Endothelial cell of umbilical vein (primary cell): Measurements from ENCODE around the gene MCCC2. TPM values are rescaled to one million over a fixed set of nuclear protein-coding genes. Genes with fewer than 3 reads are reported as not detected.

Experiments used
- BruUV-seq: library from RNA; stranded (reverse); fragments of 400-500 nt; replicated peaks from 2 replicates; lab custom pipeline; 2021; lab: Mats Ljungman, UMichigan
- CTCF ChIA-PET: fragments of 300-600, 350-600 bp; sonication (Branson Sonifier 250); formaldehyde crosslinking; loops from one replicate; lab custom pipeline; 2021; ENCODE audit warnings: antibody characterized with exemption, inconsistent platforms; lab: Charles Lee
- POLR2A ChIA-PET: fragments of 300-600, 350-600 bp; sonication (Branson Sonifier 250); formaldehyde crosslinking; loops from one replicate; lab custom pipeline; 2021; ENCODE audit warnings: antibody characterized with exemption, inconsistent platforms; lab: Charles Lee
- DNase-seq: peaks from one replicate; pipeline ENCODE4 v3.0.0-alpha.2; 2011; ENCODE audit warnings: low read depth, low spot score
- FAIRE-seq: peaks from 2 replicates; lab custom pipeline; 2011; peaks lifted over from hg19 to GRCh38; lab: Jason Lieb, UNC
- H2AFZ ChIP-seq: 2 replicates; pipeline ENCODE4 v1.6.0; 2012; ENCODE audit warnings: low read depth, low read length, control low read depth, inconsistent platforms
- H3K27ac ChIP-seq: 2 replicates; pipeline ENCODE4 v1.5.1; 2011; ENCODE audit warnings: low read depth, mild to moderate bottlenecking, control low read depth, low read length, moderate library complexity; ENCODE audit not compliant: insufficient read depth
- H3K27me3 ChIP-seq, 2 experiments: 2 replicates each; pipeline versions ENCODE4 v1.6.0 to v1.6.1; 2011; ENCODE audit warnings: low read length in 2 of 2, mixed read lengths in 1 of 2; ENCODE audit not compliant: control insufficient read depth in 2 of 2, insufficient read depth in 2 of 2
- H3K36me3 ChIP-seq, 2 experiments: 2 replicates in 1 of 2; 3 replicates in 1 of 2; pipeline ENCODE4 v1.5.1; 2011; ENCODE audit warnings: low read length in 2 of 2, mild to moderate bottlenecking in 1 of 2, moderate library complexity in 1 of 2; ENCODE audit not compliant: control insufficient read depth in 2 of 2, insufficient read depth in 2 of 2; ENCODE audit errors: extremely low read depth in 1 of 2
- H3K4me1 ChIP-seq: 3 replicates; pipeline ENCODE4 v1.5.1; 2011; ENCODE audit warnings: mild to moderate bottlenecking, low read length; ENCODE audit not compliant: control insufficient read depth, insufficient read depth; ENCODE audit errors: extremely low read depth
- H3K4me2 ChIP-seq: 2 replicates; pipeline ENCODE4 v1.6.1; 2011; ENCODE audit warnings: low read length, control low read depth, mixed read lengths; ENCODE audit not compliant: insufficient read depth
- H3K4me3 ChIP-seq, 3 experiments: fragments of 200-600 bp in 1 of 3; sonication (generic), shearing (Covaris generic) in 1 of 3; replicated peaks in 1 of 3; 2 replicates each; pipeline ENCODE4 v1.5.1; 2011 to 2016; ENCODE audit warnings: control low read depth in 3 of 3, low read length in 3 of 3, mild to moderate bottlenecking in 2 of 3, inconsistent platforms in 1 of 3, low read depth in 1 of 3, moderate library complexity in 1 of 3; ENCODE audit not compliant: insufficient read depth in 1 of 3
- H3K79me2 ChIP-seq: 2 replicates; pipeline ENCODE4 v1.6.0; 2012; ENCODE audit warnings: low read length, inconsistent platforms; ENCODE audit not compliant: control insufficient read depth, insufficient read depth
- H3K9ac ChIP-seq: replicated peaks from 2 replicates; pipeline ENCODE3; 2011; ENCODE audit warnings: low read length, control low read depth; ENCODE audit not compliant: insufficient read depth; ENCODE audit errors: extremely low read depth
- H3K9me1 ChIP-seq: replicated peaks from 3 replicates; pipeline ENCODE4 v1.6.0; 2011; ENCODE audit warnings: mild to moderate bottlenecking, low read length; ENCODE audit not compliant: control insufficient read depth, insufficient read depth; ENCODE audit errors: extremely low read depth
- H3K9me3 ChIP-seq: replicated peaks from 2 replicates; pipeline ENCODE4 v1.5.1; 2012; ENCODE audit warnings: low read length, inconsistent platforms; ENCODE audit not compliant: control insufficient read depth, insufficient read depth
- H4K20me1 ChIP-seq: replicated peaks from 2 replicates; pipeline ENCODE3; 2011; ENCODE audit warnings: mild to moderate bottlenecking, low read length; ENCODE audit not compliant: control insufficient read depth, insufficient read depth; ENCODE audit errors: extremely low read depth
- EZH2 ChIP-seq: IDR thresholded peaks from 2 replicates; pipeline ENCODE4 v1.6.1; 2012; ENCODE audit warnings: borderline replicate concordance, low read depth, mild to moderate bottlenecking, moderate library complexity, low read length, inconsistent platforms; ENCODE audit not compliant: severe bottlenecking
- FOS ChIP-seq: IDR thresholded peaks from 2 replicates; pipeline ENCODE4 v1.6.1; 2011; ENCODE audit warnings: mild to moderate bottlenecking, low read length, moderate library complexity, borderline replicate concordance; ENCODE audit not compliant: insufficient read depth
- GATA2 ChIP-seq: IDR thresholded peaks from 2 replicates; pipeline ENCODE4 v1.7.0; 2011; ENCODE audit warnings: low read depth, mild to moderate bottlenecking, moderate library complexity, mixed read lengths, low read length; ENCODE audit not compliant: insufficient read length, insufficient read depth
- JUN ChIP-seq: IDR thresholded peaks from 2 replicates; pipeline ENCODE4 v1.6.1; 2011; ENCODE audit warnings: borderline replicate concordance, low read depth; ENCODE audit not compliant: insufficient read length, insufficient read depth
- MAX ChIP-seq: IDR thresholded peaks from 2 replicates; pipeline ENCODE4 v1.6.1; 2011; ENCODE audit not compliant: insufficient read depth, insufficient read length
- MYC ChIP-seq: IDR thresholded peaks from one replicate; pipeline ENCODE4 v1.6.1; 2011; ENCODE audit warnings: mild to moderate bottlenecking, low read depth, low read length
- POLR2A ChIP-seq: IDR thresholded peaks from 2 replicates; pipeline ENCODE4 v1.6.1; 2012; ENCODE audit warnings: low read depth, mild to moderate bottlenecking, control low read depth, low read length
- POLR2AphosphoS5 ChIP-seq: IDR thresholded peaks from 2 replicates; pipeline ENCODE4 v1.6.1; 2012; ENCODE audit warnings: low read depth, mild to moderate bottlenecking, control low read depth, low read length, moderate library complexity; ENCODE audit not compliant: insufficient read depth
- dilution Hi-C: fragments of 300-500 bp; cut with MboI; formaldehyde crosslinking; loops from one replicate; pipeline ENCODE4 v1.15.0; 2019; ENCODE audit warnings: low sequenced_read_pairs; ENCODE audit not compliant: extremely low pct_ligation_motif_present
- intact Hi-C: fragments of 100-400 bp; cut with micrococcal nuclease; formaldehyde crosslinking; loops from one replicate; pipeline ENCODE4 v1.10.0; 2022
- polyA plus RNA-seq, 4 experiments: library from polyadenylated mRNA; depleted of rRNA in 3 of 4; stranded (reverse) in 3 of 4; unstranded in 1 of 4; fragments of >200 nt; gene quantifications; 2 replicates each; pipeline versions ENCODE4 v1.2.1 to v1.2.3, GENCODE V29; 2011 to 2012; ENCODE audit warnings: missing spikeins in 1 of 4
- total RNA-seq: library from RNA; stranded (reverse); gene quantifications from 2 replicates; pipeline ENCODE4 v1.2.3, GENCODE V29; 2021
- TF ChIP-seq, protein P1 (sequence below), 2 donors: IDR thresholded peaks; 1 replicate in 1 of 2; 2 replicates in 1 of 2; pipeline ENCODE4 v1.5.1; 2011; ENCODE audit warnings: low read length in 2 of 2, mild to moderate bottlenecking in 2 of 2, moderate library complexity in 2 of 2, control low read depth in 1 of 2, inconsistent platforms in 1 of 2, low read depth in 1 of 2; ENCODE audit not compliant: insufficient read depth in 1 of 2; ENCODE audit errors: extremely low read depth in 1 of 2

MCCC2 gene
- total and polyA plus RNA-seq, 2 donors (not counting 3 experiments of a cell fraction or from before 2014, with no cell fraction given) = 27.9 to 28.6 TPM

DNA sequence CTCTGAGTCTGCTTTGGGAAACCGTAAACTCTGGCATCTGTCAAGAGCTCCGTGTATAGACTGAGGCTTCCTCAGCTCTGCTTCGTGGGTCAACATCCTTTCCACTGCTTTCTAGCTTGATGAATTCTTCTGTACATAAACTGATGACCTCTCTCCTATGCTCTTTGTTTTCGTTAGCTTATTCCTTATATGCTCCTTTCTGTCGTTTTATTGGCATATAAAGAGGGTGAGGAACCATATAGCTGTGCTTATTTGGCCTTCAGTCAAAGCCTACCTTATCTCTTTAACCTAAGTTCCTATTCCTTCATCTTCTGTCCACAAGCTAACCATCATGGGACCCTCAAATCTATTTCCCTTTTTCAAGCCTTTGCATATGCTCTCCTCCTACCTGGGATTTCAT is 92.6 kb downstream of the MCCC2 start:
- Histone ChIP-seq H3K4me3 (no peak overlapping the region), H4K20me1 (no peaks in the 10 kb centered on the region), H3K4me2 (no peak overlapping the region), H3K4me1 (peaks cover 4% of the 10 kb centered on the region), H3K9ac (no peak overlapping the region), H3K79me2 (no peaks in the 10 kb centered on the region), H3K9me3 (no peaks in the 10 kb centered on the region), H3K27me3 (peaks cover 29 to 33% of the 10 kb centered on the region in 2 experiments), H3K9me1 (no peaks in the 10 kb centered on the region), H2AFZ (no peak overlapping the region), H3K36me3 (no peaks in the 10 kb centered on the region), H3K27ac (no peak overlapping the region)
- ChIA-PET POLR2A (no interaction called here), CTCF (interaction anchor here (0.9 to 1.7 kb wide), 2 partner anchors 13 to 21 kb away, joined by 3 to 4 read pairs; no protein-coding TSS in a partner anchor)
- DNase-seq (no peak), FAIRE-seq (no peak)
- intact Hi-C loops = loop anchor here (2.0 kb wide), 1 partner anchor 21 kb away; no protein-coding TSS in a partner anchor
- dilution Hi-C loops = no loop called here
- TF ChIP-seq GATA2 (no peak), EZH2 (no peak), POLR2AphosphoS5 (no peak), FOS (no peak), MYC (no peak), JUN (no peak), MAX (no peak), POLR2A (no peak)
- TF ChIP-seq, protein P1, sequence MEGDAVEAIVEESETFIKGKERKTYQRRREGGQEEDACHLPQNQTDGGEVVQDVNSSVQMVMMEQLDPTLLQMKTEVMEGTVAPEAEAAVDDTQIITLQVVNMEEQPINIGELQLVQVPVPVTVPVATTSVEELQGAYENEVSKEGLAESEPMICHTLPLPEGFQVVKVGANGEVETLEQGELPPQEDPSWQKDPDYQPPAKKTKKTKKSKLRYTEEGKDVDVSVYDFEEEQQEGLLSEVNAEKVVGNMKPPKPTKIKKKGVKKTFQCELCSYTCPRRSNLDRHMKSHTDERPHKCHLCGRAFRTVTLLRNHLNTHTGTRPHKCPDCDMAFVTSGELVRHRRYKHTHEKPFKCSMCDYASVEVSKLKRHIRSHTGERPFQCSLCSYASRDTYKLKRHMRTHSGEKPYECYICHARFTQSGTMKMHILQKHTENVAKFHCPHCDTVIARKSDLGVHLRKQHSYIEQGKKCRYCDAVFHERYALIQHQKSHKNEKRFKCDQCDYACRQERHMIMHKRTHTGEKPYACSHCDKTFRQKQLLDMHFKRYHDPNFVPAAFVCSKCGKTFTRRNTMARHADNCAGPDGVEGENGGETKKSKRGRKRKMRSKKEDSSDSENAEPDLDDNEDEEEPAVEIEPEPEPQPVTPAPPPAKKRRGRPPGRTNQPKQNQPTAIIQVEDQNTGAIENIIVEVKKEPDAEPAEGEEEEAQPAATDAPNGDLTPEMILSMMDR (IDR thresholded peaks at IDR 0.05; ENCODE audit: extremely low read depth in 1 of 2, insufficient read depth in 1 of 2, low read depth in 1 of 2, low read length in 2 of 2) = no peak
- BruUV-seq = no TSS peak
